OCI-LY3 (cell line): ENCODE measurements around the gene HMX1.

Experiments
- H2AFZ ChIP-seq: fragments of 200-600, 300-600 bp; shearing (Covaris generic); 2 replicates; pipeline ENCODE4 v1.6.0; 2014; ENCODE audit warnings: antibody characterized with exemption, low read depth, low read length
- H3K27ac ChIP-seq: fragments of 200-600, 300-600 bp; sonication (generic); 2 replicates; pipeline ENCODE4 v1.5.1; 2014; ENCODE audit warnings: mild to moderate bottlenecking, low read length, moderate library complexity, mixed read lengths
- H3K27me3 ChIP-seq: fragments of 200-600, 300-600 bp; sonication (generic); 2 replicates; pipeline ENCODE4 v1.6.1; 2014; ENCODE audit warnings: low read depth, low read length, mixed read lengths
- H3K36me3 ChIP-seq: fragments of 200-600, 300-600 bp; sonication (generic); replicated peaks from 2 replicates; pipeline ENCODE3; 2014; ENCODE audit warnings: low read depth, low read length, mixed read lengths
- H3K4me1 ChIP-seq: fragments of 300-600, 200-600 bp; sonication (generic); 2 replicates; pipeline ENCODE4 v1.6.1; 2014; ENCODE audit warnings: low read length, mixed read lengths
- H3K4me2 ChIP-seq: fragments of 200-600, 300-600 bp; sonication (generic); 2 replicates; pipeline ENCODE4 v1.6.1; 2014; ENCODE audit warnings: low read length, mixed read lengths
- H3K4me3 ChIP-seq: fragments of 300-600, 200-600 bp; sonication (generic); 2 replicates; pipeline ENCODE4 v1.5.1; 2014; ENCODE audit warnings: antibody characterized with exemption, mild to moderate bottlenecking, low read length, moderate library complexity
- H3K79me2 ChIP-seq: fragments of 300-600, 200-600 bp; shearing (Covaris generic); 2 replicates; pipeline ENCODE4 v1.6.1; 2014; ENCODE audit warnings: mild to moderate bottlenecking, low read length, mixed read lengths
- H3K9ac ChIP-seq: fragments of 300-600, 200-600 bp; shearing (Covaris generic); 2 replicates; pipeline ENCODE4 v1.6.0; 2014; ENCODE audit warnings: mild to moderate bottlenecking, low read length, moderate library complexity
- H3K9me3 ChIP-seq: fragments of 200-600, 300-600 bp; shearing (Covaris generic); 2 replicates; pipeline ENCODE4 v1.6.1; 2014; ENCODE audit warnings: low read length, mixed read lengths; ENCODE audit not compliant: insufficient read depth
- H4K20me1 ChIP-seq: fragments of 200-600, 300-600 bp; sonication (generic); 2 replicates; pipeline ENCODE4 v1.6.1; 2016; ENCODE audit warnings: low read length, mixed read lengths; ENCODE audit not compliant: insufficient read depth
- CTCF ChIP-seq: fragments of 200-600, 300-600 bp; sonication (generic); IDR thresholded peaks from 2 replicates; pipeline ENCODE4 v1.5.1; 2014; ENCODE audit warnings: antibody characterized with exemption, low read length, low read depth
- EZH2phosphoT487 ChIP-seq: fragments of 200-600 bp; shearing (Covaris generic); IDR thresholded peaks from 2 replicates; pipeline ENCODE4 v1.6.1; 2018; ENCODE audit warnings: antibody characterized with exemption, mixed run types, low read depth

Gene HMX1

DNA sequence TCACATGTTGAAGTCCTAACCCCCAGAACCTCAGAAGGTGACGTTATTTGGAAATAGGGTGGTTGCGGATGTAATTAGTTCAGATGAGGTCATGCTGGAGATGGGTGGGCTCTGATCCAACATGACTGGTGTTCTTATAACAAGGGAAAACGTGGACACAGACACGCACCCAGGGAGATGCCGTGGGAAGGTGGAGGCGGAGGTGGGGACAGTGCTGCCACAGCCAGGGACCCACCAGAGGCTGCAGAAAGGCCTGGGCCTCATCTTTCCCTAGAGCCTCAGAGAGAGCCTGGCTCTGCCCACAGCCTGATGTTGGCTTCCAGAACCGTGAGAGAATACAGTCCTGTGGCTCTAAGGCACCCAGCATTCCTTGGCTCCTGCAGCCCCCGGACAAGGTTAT, 7.9 kb upstream of the HMX1 start:
- H3K27me3 ChIP-seq: peaks cover 8% of the 10 kb centered on the region; the same call in 1 of the 2 replicates
- H3K9ac ChIP-seq: no peak overlapping the region
- peaks cover 4% of the 10 kb centered on the region for H3K36me3 ChIP-seq
- H3K9me3 ChIP-seq: peaks cover 11% of the 10 kb centered on the region
- no peak overlapping the region for H3K4me3 ChIP-seq
- peaks cover 12% of the 10 kb centered on the region for H3K4me1 ChIP-seq
- no peak overlapping the region for H2AFZ ChIP-seq
- H3K4me2 ChIP-seq: no peak overlapping the region
- TF ChIP-seq CTCF (no peak), EZH2phosphoT487 (no peak)
- H3K27ac ChIP-seq: no peak overlapping the region
- no peaks in the 10 kb centered on the region for H4K20me1 ChIP-seq
- no peaks in the 10 kb centered on the region for H3K79me2 ChIP-seq

GRCh38 chr4:8878421-8878820, 6.8 kb upstream of the HMX1 start:
- TF ChIP-seq EZH2phosphoT487 (no peak), CTCF (no peak)
- H3K4me1 ChIP-seq: peaks cover 12% of the 10 kb centered on the region
- no peak overlapping the region for H3K27ac ChIP-seq
- H3K27me3 ChIP-seq: peaks cover 8% of the 10 kb centered on the region; the same call in 1 of the 2 replicates
- H3K4me3 ChIP-seq: no peak overlapping the region
- H3K9ac ChIP-seq: no peak overlapping the region
- no peaks in the 10 kb centered on the region for H4K20me1 ChIP-seq
- H3K36me3 ChIP-seq: peaks cover 5% of the 10 kb centered on the region
- H2AFZ ChIP-seq: no peak overlapping the region
- H3K9me3 ChIP-seq: peaks cover 11% of the 10 kb centered on the region
- H3K79me2 ChIP-seq: no peaks in the 10 kb centered on the region
- no peak overlapping the region for H3K4me2 ChIP-seq

- H3K9me3 ChIP-seq: peaks cover 11% of the 10 kb centered on the region
- H3K4me2 ChIP-seq: no peak overlapping the region
- peaks cover 8% of the 10 kb centered on the region; the same call in 1 of the 2 replicates for H3K27me3 ChIP-seq
- H3K9ac ChIP-seq: no peak overlapping the region
- no peaks in the 10 kb centered on the region for H3K79me2 ChIP-seq
- no peaks in the 10 kb centered on the region for H4K20me1 ChIP-seq
- no peak overlapping the region for H3K4me3 ChIP-seq
- peaks cover 12% of the 10 kb centered on the region for H3K4me1 ChIP-seq
- H3K36me3 ChIP-seq: peaks cover 5% of the 10 kb centered on the region
- H3K27ac ChIP-seq: no peak overlapping the region
- TF ChIP-seq CTCF (no peak), EZH2phosphoT487 (no peak)
- H2AFZ ChIP-seq: no peak overlapping the region
Observed at GRCh38 chr4:8877780-8878040, 6.1 kb upstream of the HMX1 start.

- Histone ChIP-seq H3K27me3 (peaks cover 8% of the 10 kb centered on the region; the same call in 1 of the 2 replicates), H2AFZ (no peak overlapping the region), H3K79me2 (no peaks in the 10 kb centered on the region), H3K27ac (no peak overlapping the region), H3K4me2 (no peak overlapping the region), H3K9ac (no peak overlapping the region), H3K4me1 (peaks cover 12% of the 10 kb centered on the region), H3K4me3 (no peak overlapping the region), H3K9me3 (peaks cover 11% of the 10 kb centered on the region), H4K20me1 (no peaks in the 10 kb centered on the region), H3K36me3 (peaks cover 5% of the 10 kb centered on the region)
- TF ChIP-seq EZH2phosphoT487 (no peak), CTCF (no peak)
Observed at GRCh38 chr4:8876982-8877779, 5.5 kb upstream of the HMX1 start.
